NK-92 treated with Interleukin-12 subunit alpha and Interleukin-12 subunit beta, amount 100 ng/mL, for 24 hours (cell line): ENCODE data around the gene STK25.
"Not testable (repeated sequence)": the region's sequence is repeated elsewhere in the genome, so short reads cannot be mapped to it uniquely, and the experiment has no call there.

Source experiments
- DNase-seq: peaks from one replicate; lab custom pipeline; 2025; lab: John Stamatoyannopoulos, UW

The STK25 gene

GRCh38 chr2:241539616-241540374 is 31.4 kb upstream of the STK25 start:
- no peak for DNase-seq

DNA sequence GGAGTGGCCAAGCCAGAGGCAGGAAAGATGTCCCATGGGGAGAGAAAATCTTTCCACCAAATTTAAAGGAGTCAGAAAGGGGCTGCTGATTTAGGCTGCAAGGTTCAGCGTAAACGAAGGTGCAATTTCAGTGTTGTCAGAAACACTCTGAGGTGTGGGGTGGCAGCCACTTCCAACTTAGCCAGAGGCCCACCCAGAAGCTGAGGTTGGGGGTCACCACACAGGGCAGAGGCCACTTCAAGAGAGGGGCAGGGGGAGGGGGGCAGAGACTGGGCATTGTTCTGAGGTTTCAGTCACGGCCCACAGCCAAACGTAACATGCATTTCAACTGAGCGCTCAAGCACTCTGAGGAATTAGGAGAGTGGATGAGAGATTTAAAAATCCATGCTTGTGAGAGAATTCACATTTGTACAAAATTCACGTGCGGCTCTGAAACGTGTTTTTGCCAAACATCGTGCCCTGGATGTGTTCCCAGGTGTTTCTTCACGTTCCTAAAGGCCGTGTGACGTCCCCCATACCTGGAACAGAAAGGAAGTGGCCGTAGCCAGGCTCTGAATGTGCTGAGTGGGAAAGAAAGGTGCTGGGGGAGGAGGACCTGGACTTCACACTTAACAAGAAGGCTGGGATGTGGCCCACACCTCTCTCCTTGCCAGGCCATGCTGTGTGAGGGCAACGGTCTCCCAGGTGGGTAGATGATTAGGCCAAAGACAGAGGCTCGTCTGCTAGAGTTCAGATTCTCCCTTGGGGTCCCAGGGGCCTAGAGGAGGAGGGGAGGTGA is 30.6 kb upstream of the STK25 start:
- DNase-seq, result no peak

- DNase-seq, result no peak
Observed at GRCh38 chr2:241535871-241536655, 27.7 kb upstream of the STK25 start.

GRCh38 chr2:241534701-241535375 is 26.5 kb upstream of the STK25 start:
- DNase-seq, result no peak

DNA sequence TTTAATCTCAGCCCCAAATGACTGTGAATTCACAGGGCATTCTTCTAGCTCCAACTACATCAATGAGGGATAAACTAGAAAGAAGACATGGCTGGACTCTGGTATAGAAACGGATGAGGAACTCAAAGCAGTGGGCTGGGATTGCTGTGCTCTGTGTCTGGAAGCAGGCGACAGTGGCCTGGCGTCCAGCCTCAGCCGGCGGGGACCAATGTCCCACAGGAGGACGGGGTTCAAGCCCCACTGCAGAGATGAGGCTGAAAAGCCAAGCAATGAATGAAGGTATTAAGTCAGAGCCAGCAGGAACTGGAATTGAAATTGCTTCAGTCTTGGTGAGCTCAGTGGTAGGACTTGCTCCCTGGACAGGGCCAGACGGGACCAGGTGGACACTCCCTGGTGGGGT is 25.9 kb upstream of the STK25 start:
- DNase-seq, result no peak

GRCh38 chr2:241532733-241533601 is 24.6 kb upstream of the STK25 start:
- DNase-seq, result no peak

DNA sequence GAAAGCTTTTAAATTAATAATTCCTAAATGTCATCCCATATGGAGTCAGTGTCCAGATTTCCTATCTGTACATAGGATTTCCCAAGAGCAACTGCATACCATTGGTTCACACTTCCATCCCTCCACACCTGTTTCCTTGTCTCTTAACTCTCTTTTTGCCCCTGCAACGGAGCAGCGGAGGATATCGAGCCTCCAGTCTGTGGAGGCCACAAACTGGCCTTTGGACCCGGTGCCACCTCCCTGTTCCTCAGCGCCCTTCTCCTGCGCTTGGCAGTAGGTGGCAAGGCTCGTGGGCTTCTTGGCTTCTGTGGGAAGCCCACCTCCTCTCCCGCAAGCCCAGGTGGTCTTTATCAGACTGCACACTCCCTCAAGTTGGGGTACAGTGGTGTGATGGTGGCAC is 23.8 kb upstream of the STK25 start:
- no peak for DNase-seq

DNA sequence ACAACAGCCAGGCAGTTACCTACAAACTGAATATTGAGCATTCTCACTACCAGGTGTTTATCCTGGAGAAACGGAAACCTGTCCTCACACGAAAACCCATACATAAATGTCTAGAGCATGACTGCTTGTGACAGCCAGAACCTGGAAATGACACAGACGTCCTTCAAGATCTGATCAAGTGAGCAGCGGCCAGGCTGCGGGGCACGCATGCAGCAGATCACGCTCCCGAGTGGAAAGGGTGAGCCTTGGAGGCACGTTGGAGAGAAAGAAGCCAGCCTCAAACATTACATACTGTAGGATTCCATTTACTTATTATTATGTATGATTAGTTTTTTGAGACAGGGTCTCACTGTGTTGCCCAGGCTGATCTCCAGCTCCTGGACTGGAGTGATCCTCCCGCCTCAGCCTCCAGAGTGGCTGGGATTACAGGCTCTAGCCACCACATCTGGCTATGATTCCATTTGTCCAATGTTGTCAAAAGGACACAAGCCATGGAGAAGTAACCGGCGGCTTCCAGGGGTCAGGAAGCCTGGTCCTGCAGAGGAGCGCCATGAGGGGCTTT is 22.9 kb upstream of the STK25 start:
- no peak for DNase-seq

DNA sequence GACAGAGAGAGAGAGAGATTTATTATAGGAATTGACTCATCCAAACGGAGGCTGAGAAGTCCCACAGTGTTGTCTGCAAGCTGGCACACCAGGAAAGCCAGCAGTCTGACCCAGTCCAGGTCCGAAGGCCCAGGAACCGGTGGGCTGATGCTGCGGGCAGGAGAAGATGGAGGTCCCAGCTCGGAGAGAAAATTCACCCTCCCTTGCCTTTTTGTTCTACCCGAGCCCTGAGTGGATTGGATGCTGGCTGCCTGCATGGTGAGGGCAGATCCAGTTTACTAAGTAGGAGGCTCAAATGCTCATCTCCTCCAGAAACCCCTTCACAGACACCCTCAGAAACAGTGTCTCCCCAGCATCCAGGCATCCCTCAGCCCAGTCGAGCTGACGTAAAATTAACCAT is 22.2 kb upstream of the STK25 start:
- DNase-seq, result no peak

DNA sequence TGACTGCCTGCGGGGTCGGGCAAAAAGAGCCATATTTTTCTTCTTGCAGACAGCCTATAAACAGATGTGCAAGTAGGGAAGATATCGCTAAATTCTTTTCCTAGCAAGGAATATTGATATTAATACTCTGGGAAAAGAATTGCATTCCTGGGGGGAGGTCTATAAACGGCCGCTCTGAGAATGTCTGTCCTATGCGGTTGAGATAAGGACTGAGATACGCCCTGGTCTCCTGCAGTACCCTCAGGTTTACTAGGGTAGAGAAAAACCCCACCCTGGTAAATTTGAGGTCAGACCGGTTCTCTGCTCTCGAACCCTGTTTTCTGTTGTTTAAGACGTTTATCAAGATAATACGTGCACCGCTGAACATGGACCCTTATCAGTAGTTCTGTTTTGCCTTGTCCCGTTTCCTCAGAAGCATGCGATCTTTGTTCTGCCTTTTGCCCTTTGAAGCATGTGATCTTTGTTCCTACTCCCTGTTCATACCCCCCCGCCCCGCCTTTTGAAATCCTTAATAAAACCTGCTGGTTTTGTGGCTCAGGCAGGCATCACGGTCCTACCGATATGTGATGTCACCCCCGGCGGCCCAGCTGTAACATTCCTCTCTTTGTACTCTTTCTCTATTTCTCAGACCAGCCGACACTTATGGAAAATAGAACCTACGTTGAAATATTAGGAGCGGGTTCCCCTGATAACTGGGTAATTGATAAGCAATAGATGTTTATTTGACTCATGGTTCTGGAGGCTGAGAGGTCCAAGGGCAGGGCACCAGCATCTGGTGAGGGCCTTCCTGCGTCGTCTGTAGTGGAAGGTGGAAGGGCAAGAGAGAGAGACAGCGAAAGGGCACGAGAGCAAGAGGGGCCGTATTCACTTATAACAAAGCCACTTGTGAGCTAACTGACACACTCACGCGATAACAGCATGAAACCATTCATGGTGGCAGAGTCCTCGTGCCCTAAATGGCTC is 17.7 kb upstream of the STK25 start:
- not testable (repeated sequence) for DNase-seq

DNA sequence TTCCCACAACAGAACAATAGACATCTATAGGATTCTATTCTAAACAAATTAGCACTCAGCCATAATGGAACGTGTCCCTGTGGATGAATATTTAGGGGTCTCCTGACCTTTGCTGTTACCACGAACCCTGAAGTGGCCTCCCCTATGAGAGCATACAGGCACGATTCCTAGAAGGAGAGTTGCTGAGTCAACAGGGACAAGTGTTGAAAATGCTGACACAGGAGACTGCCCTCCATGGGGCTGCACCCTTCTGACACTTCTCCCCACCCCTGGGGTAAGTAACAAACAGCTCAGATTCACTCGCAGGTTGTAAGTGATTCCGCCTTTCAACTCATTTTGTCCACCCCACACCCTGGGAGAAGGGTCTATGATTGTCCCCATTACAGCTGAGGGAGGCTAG is 14.1 kb upstream of the STK25 start:
- no peak for DNase-seq

DNA sequence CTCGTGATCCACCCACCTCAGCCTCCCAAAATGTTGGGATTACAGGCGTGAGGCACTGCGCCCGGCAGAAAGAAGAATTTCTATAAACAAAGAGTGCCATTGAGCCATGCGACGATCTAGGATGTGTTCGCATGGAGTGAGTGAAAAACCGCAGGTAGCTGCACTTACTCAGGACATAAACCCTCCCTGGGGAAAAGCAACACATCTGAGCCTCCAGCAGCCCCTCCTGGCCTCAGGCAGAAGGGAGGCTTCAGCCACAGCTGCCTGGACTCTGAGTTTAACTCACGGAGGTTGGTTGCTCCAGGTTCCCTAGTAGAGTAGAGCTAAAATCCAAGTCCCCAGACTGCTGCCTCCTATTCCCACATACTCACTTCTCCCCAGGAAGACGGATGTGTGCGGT is 11.3 kb upstream of the STK25 start:
- no peak for DNase-seq

DNA sequence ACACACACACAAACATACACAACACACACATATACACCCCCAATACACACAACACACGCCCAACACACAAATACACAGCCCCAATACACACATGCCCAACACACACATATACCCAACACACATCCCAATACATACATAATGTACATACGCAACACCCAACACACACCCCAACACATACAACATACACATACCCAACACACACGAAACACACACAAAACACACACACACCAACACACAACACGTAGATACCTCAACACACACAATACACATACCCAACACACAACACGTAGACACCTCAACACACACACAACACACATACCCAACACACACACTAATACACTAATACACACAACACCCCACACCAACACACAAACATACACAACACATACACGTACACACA is 8.9 kb upstream of the STK25 start:
- DNase-seq, result no peak

GRCh38 chr2:241516520-241516965 is 8.2 kb upstream of the STK25 start:
- no peak for DNase-seq

DNA sequence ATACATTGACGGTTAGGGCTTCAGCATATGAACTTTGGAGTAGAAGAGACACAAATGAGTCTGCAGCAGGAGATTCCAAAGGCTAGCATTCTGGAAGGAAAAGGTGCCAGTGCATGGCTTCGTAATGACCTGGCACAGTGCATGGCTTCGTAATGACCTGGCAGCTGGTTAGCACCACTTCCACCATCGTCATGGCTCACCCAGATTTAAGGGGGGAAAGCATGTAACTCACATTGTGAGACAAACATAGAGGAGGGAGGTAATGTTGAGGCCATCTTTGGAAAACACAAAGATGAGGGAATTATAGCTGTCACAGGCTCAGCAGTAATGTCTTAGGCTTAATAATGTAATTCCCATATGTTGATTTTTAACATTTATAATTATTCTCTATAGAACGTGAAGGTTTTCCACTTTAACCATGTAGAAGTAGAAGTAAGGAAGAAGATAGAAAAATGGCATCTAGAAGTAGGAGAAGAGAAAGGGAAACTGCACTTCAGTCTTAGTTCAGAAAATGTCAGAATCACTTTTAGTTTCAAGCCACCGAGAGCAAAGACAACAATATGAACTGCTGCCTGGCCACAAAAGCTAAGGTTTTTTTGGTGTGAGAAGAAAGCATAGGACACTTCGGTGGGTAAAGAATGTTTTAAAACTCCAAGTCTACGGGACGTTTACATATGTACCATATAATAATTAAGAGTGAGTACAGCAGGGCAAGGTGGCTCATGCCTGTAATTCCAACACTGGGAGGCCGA is 6.8 kb upstream of the STK25 start:
- no peak for DNase-seq

- no peak for DNase-seq
Observed at GRCh38 chr2:241514553-241514952, 6.2 kb upstream of the STK25 start.

- no peak for DNase-seq
Observed at GRCh38 chr2:241511091-241511741, 2.8 kb upstream of the STK25 start.

DNA sequence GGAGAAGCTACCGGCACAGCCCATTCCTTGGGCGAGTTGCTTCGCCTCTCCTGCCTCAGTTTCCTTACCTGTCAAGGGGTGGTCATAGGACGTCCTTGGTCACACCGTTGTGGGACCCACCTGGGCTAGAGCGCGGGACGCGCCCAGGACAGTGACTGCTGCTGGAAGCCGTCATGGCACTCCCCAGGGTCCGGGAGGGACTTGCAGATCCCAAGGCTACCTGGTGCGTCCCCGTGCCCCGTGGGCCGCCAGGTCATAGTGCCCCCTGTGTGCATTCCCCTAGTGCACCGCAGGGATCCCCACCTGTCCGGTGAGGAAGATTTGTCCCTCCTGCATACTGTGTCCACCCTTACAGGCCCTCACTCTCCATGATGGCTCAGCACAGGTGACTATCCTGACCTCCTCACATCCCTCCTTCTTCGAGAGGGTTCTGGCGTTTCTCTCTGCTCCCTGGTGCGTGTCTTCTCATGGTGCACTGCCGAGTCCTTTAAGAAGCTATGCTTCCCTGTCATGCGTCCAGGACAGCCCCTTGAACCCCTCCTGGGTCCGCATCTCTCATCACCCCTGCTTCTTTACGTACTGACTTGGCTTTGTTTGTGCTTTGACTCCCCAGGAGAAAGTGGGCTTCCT is 886 bp upstream of the STK25 start:
- DNase-seq, result no peak
